SKM-1 treated with dmso at 0.1 percent for 144 hours (cell line): ENCODE measurements around the gene SUGCT.

ENCODE experiments used
- DNase-seq: peaks from one replicate; lab custom pipeline; 2025; ENCODE audit not compliant: unreplicated experiment; lab: John Stamatoyannopoulos, UW

Gene SUGCT

GRCh38 chr7:40887099-40887498 lies 752.3 kb downstream of the SUGCT start:
- DNase-seq = no peak

- no peak for DNase-seq
Measured at GRCh38 chr7:40888499-40888898, 753.7 kb downstream of the SUGCT start.

- DNase-seq = no peak
Measured at GRCh38 chr7:40889099-40889498, 754.3 kb downstream of the SUGCT start.

DNA sequence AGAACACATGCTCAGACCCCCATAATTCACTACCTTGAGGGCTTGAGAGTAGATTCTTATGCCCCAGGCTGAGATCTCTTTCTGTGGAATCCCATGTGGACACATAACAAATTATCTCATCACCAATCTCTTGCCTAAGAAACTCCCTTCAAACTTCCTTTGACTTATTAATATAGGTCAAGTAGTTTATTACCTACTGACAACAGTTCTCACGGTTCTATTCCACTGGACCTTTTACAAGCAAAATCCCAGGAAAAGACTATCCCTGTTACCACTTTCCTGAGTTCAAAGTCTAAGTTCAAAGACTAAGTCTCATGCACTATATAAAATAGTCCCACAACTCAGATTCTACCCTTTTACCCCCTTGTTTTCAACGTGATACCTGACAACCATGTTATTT lies 754.7 kb downstream of the SUGCT start:
- no peak for DNase-seq

GRCh38 chr7:40890088-40890692 lies 755.4 kb downstream of the SUGCT start:
- DNase-seq = no peak

- DNase-seq = no peak
Measured at GRCh38 chr7:40891232-40891631, 756.4 kb downstream of the SUGCT start.

- no peak for DNase-seq
Measured at GRCh38 chr7:40899151-40899550, 764.3 kb downstream of the SUGCT start.

- DNase-seq = no peak
Measured at GRCh38 chr7:40899636-40900507, 765.1 kb downstream of the SUGCT start.

DNA sequence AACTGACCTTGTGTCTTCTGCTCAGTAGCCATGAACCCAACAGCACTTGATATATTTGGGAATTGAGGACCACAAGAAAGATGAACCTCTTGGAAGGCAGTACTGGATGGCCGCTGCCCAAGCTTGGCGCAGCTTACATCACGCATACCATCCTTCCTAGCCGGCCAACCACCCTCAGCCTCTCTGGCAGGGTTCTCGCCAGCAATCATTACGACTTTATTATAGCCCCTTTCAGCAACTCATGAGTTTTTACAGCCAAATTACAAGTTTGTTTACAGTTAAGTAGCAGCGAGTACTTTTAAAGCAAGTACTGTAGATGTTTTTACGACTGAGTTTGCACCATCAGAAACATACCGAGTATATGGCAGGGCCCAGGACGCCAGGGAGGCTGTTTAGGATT lies 769.1 kb downstream of the SUGCT start:
- DNase-seq = no peak

GRCh38 chr7:40907286-40907685 lies 772.5 kb downstream of the SUGCT start:
- DNase-seq = no peak

DNA sequence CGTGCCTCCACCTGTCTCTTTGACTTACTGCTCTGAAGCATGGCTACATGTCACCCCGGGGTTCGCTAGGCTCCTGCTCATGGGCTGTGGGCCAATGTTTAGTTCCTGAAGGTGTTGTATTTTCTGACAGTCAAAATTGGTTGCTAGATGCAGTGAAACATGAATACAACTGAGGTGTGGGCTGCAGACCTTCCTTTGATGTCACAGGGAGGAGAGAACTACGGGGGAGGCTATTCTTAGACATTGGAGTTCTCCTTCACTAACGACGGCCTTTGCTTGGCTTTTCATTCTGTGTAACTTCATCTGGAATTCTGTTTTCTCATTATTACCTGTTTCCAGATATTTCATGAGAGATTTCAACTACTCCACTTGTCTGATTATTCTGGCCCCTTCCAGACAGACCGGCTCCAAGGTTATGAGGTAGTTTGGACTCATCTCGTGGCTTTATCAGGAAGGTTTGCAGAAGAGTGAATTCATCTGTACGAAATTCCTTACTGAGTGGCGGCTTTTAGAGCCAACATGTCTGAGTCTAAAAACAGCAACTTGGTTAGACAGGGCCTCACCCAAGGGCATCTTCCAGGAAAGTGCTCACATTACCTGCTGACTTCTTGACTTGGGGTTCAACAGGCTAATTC lies 774.7 kb downstream of the SUGCT start:
- no peak for DNase-seq
